Stimulated activated CD8-positive, alpha-beta memory T cell treated with anti-CD3 and anti-CD28 coated beads, Interleukin-7, amount 100 ng/mL, for 24 hours (primary cell): ENCODE data around the gene GRPR.
"Not testable (repeated sequence)": the region's sequence is repeated elsewhere in the genome, so short reads cannot be mapped to it uniquely, and the experiment has no call there.

Source experiments
- DNase-seq: peaks from one replicate; pipeline ENCODE4 v3.0.0-alpha.2; 2020; ENCODE audit warnings: low read depth

GRPR gene

GRCh38 chrX:16183843-16184242 lies 60.5 kb downstream of the GRPR start:
- DNase-seq, result not testable (repeated sequence)

DNA sequence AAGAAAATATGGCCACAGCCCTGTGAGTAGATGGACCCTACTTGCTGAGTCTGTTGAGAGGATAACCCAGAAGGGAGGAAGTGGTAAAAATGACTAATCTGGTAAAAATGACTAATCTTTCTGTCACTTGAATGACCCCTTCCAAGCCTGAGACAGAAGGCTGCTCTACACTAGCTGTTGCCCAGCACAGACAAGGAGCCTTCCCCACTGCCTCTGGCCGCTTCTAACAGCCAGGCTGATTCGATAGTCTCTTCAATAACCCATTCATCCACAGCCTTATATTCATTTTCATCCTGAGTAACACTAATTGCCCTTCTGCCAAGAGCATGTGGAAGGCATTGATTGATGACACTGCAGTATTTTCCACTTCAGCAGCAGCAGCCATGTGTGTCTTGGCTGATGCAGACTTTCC lies 62.4 kb downstream of the GRPR start:
- no peak for DNase-seq

DNA sequence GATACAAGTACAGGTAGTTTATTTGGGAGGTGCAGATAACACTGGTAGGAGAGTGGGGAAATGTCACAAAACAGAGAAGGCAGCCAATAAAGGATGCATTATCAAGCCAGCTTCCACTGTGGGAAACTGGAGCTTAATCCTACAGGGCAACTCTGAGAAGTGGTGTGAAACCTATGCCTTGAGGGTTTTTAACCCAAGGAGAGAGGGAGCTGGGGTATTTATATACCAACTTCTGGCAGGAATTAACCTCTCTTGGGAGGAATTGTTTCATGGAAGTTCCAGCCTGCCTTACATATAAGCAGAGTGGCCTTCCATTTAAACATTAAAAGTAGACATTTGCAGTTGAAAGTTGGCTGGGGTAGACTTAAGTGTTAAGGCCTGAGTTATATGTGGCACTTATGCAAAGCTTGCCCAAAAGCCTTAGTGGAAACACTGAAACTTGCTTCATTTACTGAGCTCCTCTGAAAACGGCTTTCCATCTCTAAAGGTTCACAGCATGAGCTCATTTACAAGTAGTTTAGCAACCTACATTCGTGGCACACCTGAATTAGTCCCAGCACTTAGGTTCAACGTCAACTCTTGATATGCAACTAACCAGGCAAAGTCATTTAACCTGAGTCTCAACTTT lies 63.1 kb downstream of the GRPR start:
- DNase-seq, result no peak

DNA sequence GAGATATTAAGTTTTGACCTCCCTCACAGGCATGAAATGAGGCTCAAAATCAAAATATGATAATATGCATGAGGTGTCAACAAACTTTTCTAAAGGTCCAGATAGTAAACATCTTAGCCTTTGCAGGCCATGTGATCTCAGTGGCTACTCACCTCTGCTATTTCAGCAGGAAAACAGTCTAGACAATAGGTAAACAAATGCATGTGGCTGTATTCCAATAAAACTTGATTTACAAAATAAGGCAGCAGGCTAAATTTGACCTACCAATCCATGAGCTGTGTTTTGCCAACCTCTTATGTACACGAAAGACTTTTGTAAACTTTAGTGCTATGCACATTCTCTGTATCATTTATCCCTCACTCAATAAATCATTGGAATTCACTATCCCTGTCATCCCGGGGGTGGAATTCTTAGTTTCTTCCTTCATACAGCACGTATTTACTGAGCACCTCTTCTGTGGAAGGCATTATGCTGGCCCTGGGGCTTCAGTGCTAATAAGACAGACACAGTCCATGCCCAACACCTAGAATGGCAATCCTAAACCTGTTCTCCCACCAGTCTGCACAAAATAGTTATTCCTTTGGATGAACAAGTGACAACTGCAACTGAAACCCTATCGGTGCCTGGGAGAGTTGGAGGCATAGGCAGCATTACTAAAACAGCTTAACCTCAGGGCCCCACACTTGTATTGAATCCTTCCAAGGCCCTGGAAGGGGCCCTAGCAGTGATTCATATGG lies 63.8 kb downstream of the GRPR start:
- DNase-seq, result no peak

- no peak for DNase-seq
Measured at GRCh38 chrX:16188687-16189086, 65.3 kb downstream of the GRPR start.

DNA sequence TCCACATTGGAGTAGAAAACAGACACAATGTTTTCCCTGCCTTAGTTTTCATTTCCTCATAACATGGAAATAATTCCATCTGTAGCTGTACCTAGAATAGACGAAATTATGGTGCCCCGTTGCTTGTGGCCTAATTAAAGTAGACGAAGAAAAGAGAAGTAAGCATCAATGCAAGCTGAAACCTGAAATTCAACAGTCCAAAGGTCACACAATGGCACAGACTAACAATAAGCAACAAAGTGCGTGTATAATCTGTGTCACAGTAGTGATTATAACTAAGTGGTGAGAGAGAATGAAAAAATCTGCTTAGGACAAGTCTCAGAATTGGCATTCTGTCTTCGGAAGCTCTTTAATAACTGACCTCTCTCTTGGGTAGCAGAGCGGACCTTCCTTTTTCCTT lies 68.2 kb downstream of the GRPR start:
- DNase-seq, result no peak

DNA sequence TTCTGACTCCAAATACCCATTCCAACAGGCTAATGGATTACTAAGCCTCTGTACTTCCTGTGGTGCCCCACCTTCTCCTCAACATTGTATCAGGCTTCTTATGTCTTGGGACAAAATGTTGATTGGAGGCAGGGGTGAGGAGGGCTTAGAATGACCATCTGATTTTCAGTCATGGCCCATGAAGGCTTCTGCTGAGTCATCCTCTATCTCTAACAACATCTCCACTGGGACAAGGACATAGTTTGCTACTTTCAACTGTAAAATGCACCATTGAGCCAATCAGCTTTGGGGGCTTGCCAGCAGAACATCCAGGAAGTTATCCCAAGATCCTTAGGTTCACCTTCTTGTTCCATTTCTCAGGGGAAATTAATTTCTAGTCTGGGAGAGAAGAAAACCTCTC lies 73.5 kb downstream of the GRPR start:
- DNase-seq, result no peak

- no peak for DNase-seq
Measured at GRCh38 chrX:16199343-16199742, 76.0 kb downstream of the GRPR start.

- DNase-seq, result no peak
Measured at GRCh38 chrX:16202943-16203342, 79.6 kb downstream of the GRPR start.
